GM18873 (cell line): Measurements from ENCODE around the gene NRF1.

ENCODE experiments used
- ATAC-seq: cut with Tn5 transposase; IDR thresholded peaks from one replicate; pipeline ENCODE4 v1.9.1; 2021; ENCODE audit warnings: mild to moderate bottlenecking, moderate library complexity, moderate number of reproducible peaks; ENCODE audit not compliant: unreplicated experiment, low FRiP score

Gene NRF1

GRCh38 chr7:129676017-129676897, 64.7 kb downstream of the NRF1 start:
- no peak for ATAC-seq

- ATAC-seq = no peak
Observed at GRCh38 chr7:129677796-129678195, 66.3 kb downstream of the NRF1 start.

- no peak for ATAC-seq
Observed at GRCh38 chr7:129678606-129679005, 67.1 kb downstream of the NRF1 start.

GRCh38 chr7:129680400-129680799, 68.9 kb downstream of the NRF1 start:
- ATAC-seq = no peak

- ATAC-seq = no peak
Observed at GRCh38 chr7:129684777-129685176, 73.3 kb downstream of the NRF1 start.

GRCh38 chr7:129686063-129686462, 74.5 kb downstream of the NRF1 start:
- ATAC-seq = no peak

GRCh38 chr7:129688503-129689222, 77.1 kb downstream of the NRF1 start:
- ATAC-seq = no peak

- no peak for ATAC-seq
Observed at GRCh38 chr7:129689995-129690581, 78.6 kb downstream of the NRF1 start.

GRCh38 chr7:129690701-129691100, 79.2 kb downstream of the NRF1 start:
- ATAC-seq = no peak

- ATAC-seq = no peak
Observed at GRCh38 chr7:129698516-129699418, 87.2 kb downstream of the NRF1 start.

GRCh38 chr7:129702316-129702715, 90.8 kb downstream of the NRF1 start:
- no peak for ATAC-seq

GRCh38 chr7:129702761-129703338, 91.3 kb downstream of the NRF1 start:
- no peak for ATAC-seq

GRCh38 chr7:129703751-129704150, 92.2 kb downstream of the NRF1 start:
- no peak for ATAC-seq

GRCh38 chr7:129707910-129708499, 96.5 kb downstream of the NRF1 start:
- ATAC-seq = no peak

GRCh38 chr7:129713544-129713943, 102.0 kb downstream of the NRF1 start:
- no peak for ATAC-seq

GRCh38 chr7:129714514-129715063, 103.1 kb downstream of the NRF1 start:
- ATAC-seq = no peak

GRCh38 chr7:129719980-129720732, 108.6 kb downstream of the NRF1 start:
- no peak for ATAC-seq

- ATAC-seq = no peak
Observed at GRCh38 chr7:129721068-129721467, 109.5 kb downstream of the NRF1 start.

GRCh38 chr7:129723679-129724078, 112.2 kb downstream of the NRF1 start:
- ATAC-seq = no peak
